Natural killer cell treated with Interleukin-12 subunit alpha and Interleukin-12 subunit beta and Interleukin-15 and Interleukin-18, amount 100 ng/mL, for 72 hours (primary cell): ENCODE measurements around the gene TBC1D1. TPM values are rescaled to one million over a fixed set of nuclear protein-coding genes. Genes with fewer than 3 reads are reported as not detected.

Experiments
- ATAC-seq, 2 donors: fragments of 150-1000 bp; cut with Tn5 transposase in 1 of 2; sonication (Bioruptor Pico), chemical (Tn5 transposase) in 1 of 2; 2 replicates each; pipeline ENCODE4 v1.10.0; 2021
- DNase-seq: peaks from one replicate; pipeline ENCODE4 v3.0.0; 2022; ENCODE audit warnings: low spot score
- H3K27ac Mint-ChIP-seq, 2 donors: 1 replicate in 1 of 2; 2 replicates in 1 of 2; pipeline ENCODE4 v1.8.0; 2022; ENCODE audit warnings: mixed read lengths in 2 of 2, mild to moderate bottlenecking in 1 of 2, moderate library complexity in 1 of 2
- H3K27me3 Mint-ChIP-seq, 2 donors: 1 replicate in 1 of 2; 2 replicates in 1 of 2; pipeline ENCODE4 v1.8.0; 2022; ENCODE audit warnings: mixed read lengths in 2 of 2
- H3K36me3 Mint-ChIP-seq: one replicate; pipeline ENCODE4 v1.8.0; 2022; ENCODE audit warnings: mixed read lengths
- H3K4me1 Mint-ChIP-seq, 2 donors: 1 replicate in 1 of 2; 2 replicates in 1 of 2; pipeline ENCODE4 v1.8.0; 2022; ENCODE audit warnings: low read depth in 2 of 2, mixed read lengths in 2 of 2, mild to moderate bottlenecking in 1 of 2
- H3K4me3 Mint-ChIP-seq: one replicate; pipeline ENCODE4 v1.8.0; 2022; ENCODE audit warnings: mixed read lengths
- H3K9me3 Mint-ChIP-seq: 2 replicates; pipeline ENCODE4 v1.8.0; 2022; ENCODE audit warnings: mixed read lengths
- total RNA-seq, 2 donors: library from RNA; stranded (reverse); gene quantifications; one replicate each; pipeline ENCODE4 v1.2.3, GENCODE V29; 2022

TBC1D1 gene
- total RNA-seq, 2 donors from 2014 or later: 47.9 to 66.6 TPM

GRCh38 chr4:37951461-37952352, 60.8 kb downstream of the TBC1D1 start:
- H3K27ac Mint-ChIP-seq: no peak overlapping the region
- no peaks in the 10 kb centered on the region for H3K9me3 Mint-ChIP-seq
- H3K4me1 Mint-ChIP-seq: peaks cover 18 to 27% of the 10 kb centered on the region in 2 donors
- ATAC-seq (no peak), DNase-seq (no peak)
- peaks cover 4% of the 10 kb centered on the region for H3K36me3 Mint-ChIP-seq
- no peak overlapping the region for H3K4me3 Mint-ChIP-seq
- no peaks in the 10 kb centered on the region for H3K27me3 Mint-ChIP-seq

- ATAC-seq (no peak), DNase-seq (no peak)
- no peaks in the 10 kb centered on the region for H3K9me3 Mint-ChIP-seq
- peaks cover 4% of the 10 kb centered on the region for H3K36me3 Mint-ChIP-seq
- H3K4me1 Mint-ChIP-seq: peaks cover 7 to 18% of the 10 kb centered on the region in 2 donors
- no peak overlapping the region for H3K4me3 Mint-ChIP-seq
- no peaks in the 10 kb centered on the region for H3K27me3 Mint-ChIP-seq
- H3K27ac Mint-ChIP-seq: no peak overlapping the region
Observed at GRCh38 chr4:37953156-37953555, 62.3 kb downstream of the TBC1D1 start.

- DNase-seq: no peak
- Mint-ChIP-seq H3K36me3 (peaks cover 4% of the 10 kb centered on the region), H3K9me3 (no peaks in the 10 kb centered on the region), H3K27ac (no peak overlapping the region), H3K4me1 (peaks cover 3 to 14% of the 10 kb centered on the region in 2 donors), H3K27me3 (no peaks in the 10 kb centered on the region), H3K4me3 (no peak overlapping the region)
- no peak for ATAC-seq
Observed at GRCh38 chr4:37953620-37954293, 62.9 kb downstream of the TBC1D1 start.

GRCh38 chr4:37956941-37957340, 66.1 kb downstream of the TBC1D1 start:
- Mint-ChIP-seq H3K4me3 (no peak overlapping the region), H3K36me3 (peaks cover 4% of the 10 kb centered on the region), H3K27me3 (no peaks in the 10 kb centered on the region), H3K4me1 (peaks cover 0 to 2% of the 10 kb centered on the region in 2 donors), H3K27ac (no peak overlapping the region), H3K9me3 (no peaks in the 10 kb centered on the region)
- DNase-seq (no peak), ATAC-seq (no peak)

- no peaks in the 10 kb centered on the region for H3K9me3 Mint-ChIP-seq
- no peaks in the 10 kb centered on the region for H3K27me3 Mint-ChIP-seq
- H3K27ac Mint-ChIP-seq: no peak overlapping the region
- no peak for DNase-seq
- H3K36me3 Mint-ChIP-seq: no peaks in the 10 kb centered on the region
- ATAC-seq: no peak
- peaks cover 3 to 4% of the 10 kb centered on the region in 2 donors for H3K4me1 Mint-ChIP-seq
- H3K4me3 Mint-ChIP-seq: no peak overlapping the region
Observed at GRCh38 chr4:37958932-37959331, 68.0 kb downstream of the TBC1D1 start.

- Mint-ChIP-seq H3K4me3 (no peak within 1 kb of the TSS), H3K36me3 (no peaks in the 10 kb centered on the region), H3K27ac (no peak within 1 kb of the TSS), H3K4me1 (peaks cover 8 to 11% of the 10 kb centered on the region in 2 donors), H3K9me3 (no peaks in the 10 kb centered on the region), H3K27me3 (no peaks in the 10 kb centered on the region)
- DNase-seq (no peak), ATAC-seq (no peak)
Observed at GRCh38 chr4:37960098-37960497, 69.2 kb downstream of the TBC1D1 start, which contains the start of gene PTTG2. Gene PTTG2 (plus strand): TSS chr4:37960398. CDS start chr4:37960435, 37 bp downstream.

- H3K36me3 Mint-ChIP-seq: no peaks in the 10 kb centered on the region
- DNase-seq: no peak
- H3K4me1 Mint-ChIP-seq: peaks cover 8 to 11% of the 10 kb centered on the region in 2 donors
- H3K4me3 Mint-ChIP-seq: no peak overlapping the region
- H3K9me3 Mint-ChIP-seq: no peaks in the 10 kb centered on the region
- no peak for ATAC-seq
- no peak overlapping the region for H3K27ac Mint-ChIP-seq
- no peaks in the 10 kb centered on the region for H3K27me3 Mint-ChIP-seq
Observed at GRCh38 chr4:37960679-37961450, 70.0 kb downstream of the TBC1D1 start.

GRCh38 chr4:37964734-37965457, 74.0 kb downstream of the TBC1D1 start:
- H3K36me3 Mint-ChIP-seq: no peaks in the 10 kb centered on the region
- no peaks in the 10 kb centered on the region for H3K9me3 Mint-ChIP-seq
- no peak for DNase-seq
- H3K27ac Mint-ChIP-seq: no peak overlapping the region
- ATAC-seq: no peak
- H3K4me1 Mint-ChIP-seq: peaks cover 8 to 11% of the 10 kb centered on the region in 2 donors
- no peak overlapping the region for H3K4me3 Mint-ChIP-seq
- no peaks in the 10 kb centered on the region for H3K27me3 Mint-ChIP-seq

- no peaks in the 10 kb centered on the region for H3K27me3 Mint-ChIP-seq
- ATAC-seq (no peak), DNase-seq (no peak)
- H3K36me3 Mint-ChIP-seq: no peaks in the 10 kb centered on the region
- H3K27ac Mint-ChIP-seq: no peak overlapping the region
- no peaks in the 10 kb centered on the region for H3K9me3 Mint-ChIP-seq
- no peak overlapping the region for H3K4me3 Mint-ChIP-seq
- H3K4me1 Mint-ChIP-seq: peaks cover 14 to 19% of the 10 kb centered on the region in 2 donors
Observed at GRCh38 chr4:37966044-37966443, 75.2 kb downstream of the TBC1D1 start.

GRCh38 chr4:37967736-37968135, 76.9 kb downstream of the TBC1D1 start:
- no peaks in the 10 kb centered on the region for H3K36me3 Mint-ChIP-seq
- H3K27ac Mint-ChIP-seq: no peak overlapping the region
- H3K9me3 Mint-ChIP-seq: no peaks in the 10 kb centered on the region
- no peaks in the 10 kb centered on the region for H3K27me3 Mint-ChIP-seq
- H3K4me3 Mint-ChIP-seq: no peak overlapping the region
- DNase-seq: no peak
- ATAC-seq: no peak
- peaks cover 14 to 19% of the 10 kb centered on the region in 2 donors for H3K4me1 Mint-ChIP-seq

GRCh38 chr4:37968747-37969146, 77.9 kb downstream of the TBC1D1 start:
- Mint-ChIP-seq H3K36me3 (no peaks in the 10 kb centered on the region), H3K9me3 (no peaks in the 10 kb centered on the region), H3K4me3 (no peak overlapping the region), H3K27ac (no peak overlapping the region), H3K4me1 (peaks cover 13 to 17% of the 10 kb centered on the region in 2 donors), H3K27me3 (no peaks in the 10 kb centered on the region)
- ATAC-seq (no peak), DNase-seq (no peak)

- H3K4me3 Mint-ChIP-seq: no peak overlapping the region
- peak; percentile 80 for ATAC-seq
- H3K9me3 Mint-ChIP-seq: no peaks in the 10 kb centered on the region
- peaks cover 6 to 9% of the 10 kb centered on the region in 2 donors for H3K4me1 Mint-ChIP-seq
- no peaks in the 10 kb centered on the region for H3K36me3 Mint-ChIP-seq
- DNase-seq: peak; percentile 62
- H3K27me3 Mint-ChIP-seq: no peaks in the 10 kb centered on the region
- H3K27ac Mint-ChIP-seq: no peak overlapping the region
Observed at GRCh38 chr4:37970702-37971101, 79.8 kb downstream of the TBC1D1 start.

- H3K27me3 Mint-ChIP-seq: no peaks in the 10 kb centered on the region
Observed at GRCh38 chr4:37971202-37971601, 80.3 kb downstream of the TBC1D1 start.

More at GRCh38 chr4:37971202-37971601, 80.3 kb downstream of the TBC1D1 start:
- H3K4me1 Mint-ChIP-seq: peaks cover 6 to 11% of the 10 kb centered on the region in 2 donors
- H3K9me3 Mint-ChIP-seq: no peaks in the 10 kb centered on the region
- H3K4me3 Mint-ChIP-seq: no peak overlapping the region
- ATAC-seq (no peak), DNase-seq (no peak)
- no peak overlapping the region for H3K27ac Mint-ChIP-seq
- no peaks in the 10 kb centered on the region for H3K36me3 Mint-ChIP-seq
